Mucosa of descending colon (tissue), 3 donors: Measurements from ENCODE around the gene LHX8. TPM values are rescaled to one million over a fixed set of nuclear protein-coding genes. Genes with fewer than 3 reads are reported as not detected.
"Not testable (repeated sequence)": the region's sequence is repeated elsewhere in the genome, so short reads cannot be mapped to it uniquely, and the experiment has no call there.

Source experiments
- ATAC-seq: fragments of 200-7000 bp; cut with Tn5 transposase; one replicate; pipeline ENCODE4 v1.9.1; 2020; ENCODE audit warnings: mild to moderate bottlenecking, moderate library complexity
- DNase-seq, 3 donors: peaks; one replicate each; pipeline ENCODE4 v3.0.0-alpha.2; 2020
- H3K36me3 ChIP-seq: fragments of 200-600 bp; one replicate; pipeline ENCODE4 v1.8.0; 2021; ENCODE audit warnings: low read depth, mild to moderate bottlenecking
- H3K4me1 ChIP-seq: fragments of 200-600 bp; one replicate; pipeline ENCODE4 v1.8.0; 2021; ENCODE audit warnings: low read depth, mild to moderate bottlenecking
- H3K4me3 ChIP-seq: fragments of 200-600 bp; one replicate; pipeline ENCODE4 v1.8.0; 2021; ENCODE audit warnings: mild to moderate bottlenecking
- H3K9me3 ChIP-seq: fragments of 200-600 bp; one replicate; pipeline ENCODE4 v1.8.0; 2021; ENCODE audit warnings: mild to moderate bottlenecking
- CTCF ChIP-seq: fragments of 200-600 bp; IDR thresholded peaks from one replicate; pipeline ENCODE4 v1.8.0; 2022; ENCODE audit warnings: antibody characterized with exemption, mild to moderate bottlenecking
- intact Hi-C, 2 donors: fragments of 100-400 bp; cut with DNase I in 1 of 2; cut with micrococcal nuclease in 1 of 2; formaldehyde crosslinking; loops; one replicate each; pipeline versions ENCODE4 v1.11.0 to v1.11.1; 2022; cut with DNase I, micrococcal nuclease
- total RNA-seq, 3 donors: library from RNA; stranded (reverse); fragmentation: NEBNext Ultra II Directional in 2 of 3; extraction: Animal tissue kit (Norgen Biotek cat#: 25700) in 2 of 3; gene quantifications; one replicate each; pipeline versions ENCODE4 v1.2.1 to v1.2.4, GENCODE V29; 2021 to 2023
- donor health status: DM: no; HTN: no; CAD: no; lungs with moderate emphysema.
- donor health status: DM: no; HTN: no; CAD: no.
- donor health status: DM: no; HTN: yes; CAD: no.

Gene LHX8
- total RNA-seq, 3 donors from 2014 or later, result not detected

GRCh38 chr1:75099581-75099980, 34.6 kb upstream of the LHX8 start:
- no peaks in the 10 kb centered on the region for H3K9me3 ChIP-seq
- no peaks in the 10 kb centered on the region for H3K36me3 ChIP-seq
- DNase-seq (no peak), ATAC-seq (no peak)
- intact Hi-C loops, result no loop called here
- TF ChIP-seq CTCF, result no peak
- H3K4me1 ChIP-seq, result no peaks in the 10 kb centered on the region
- H3K4me3 ChIP-seq, result no peak overlapping the region

GRCh38 chr1:75100481-75101092, 33.6 kb upstream of the LHX8 start:
- Histone ChIP-seq H3K4me1 (no peaks in the 10 kb centered on the region), H3K4me3 (no peak overlapping the region), H3K9me3 (no peaks in the 10 kb centered on the region), H3K36me3 (no peaks in the 10 kb centered on the region)
- TF ChIP-seq CTCF, result no peak
- ATAC-seq (no peak), DNase-seq (no peak)
- intact Hi-C loops, result no loop called here

GRCh38 chr1:75112362-75112951, 21.7 kb upstream of the LHX8 start:
- H3K4me1 ChIP-seq, DNase-seq, H3K9me3 ChIP-seq, intact Hi-C loops, H3K4me3 ChIP-seq, H3K36me3 ChIP-seq, ATAC-seq: not testable (repeated sequence)

GRCh38 chr1:75115654-75116053, 18.5 kb upstream of the LHX8 start:
- DNase-seq (no peak), ATAC-seq (no peak)
- no peaks in the 10 kb centered on the region for H3K4me1 ChIP-seq
- intact Hi-C loops, result no loop called here
- H3K4me3 ChIP-seq, result no peak overlapping the region
- H3K9me3 ChIP-seq, result no peaks in the 10 kb centered on the region
- H3K36me3 ChIP-seq, result no peaks in the 10 kb centered on the region
- no peak for TF ChIP-seq CTCF

- no peak for ATAC-seq
- H3K4me3 ChIP-seq, result no peak overlapping the region
- no peaks in the 10 kb centered on the region for H3K36me3 ChIP-seq
- TF ChIP-seq CTCF, result no peak
- no peaks in the 10 kb centered on the region for H3K4me1 ChIP-seq
- H3K9me3 ChIP-seq, result no peaks in the 10 kb centered on the region
- no peak for DNase-seq
- intact Hi-C loops, result no loop called here
Observed at GRCh38 chr1:75123756-75124155, 10.4 kb upstream of the LHX8 start.

- ATAC-seq, result no peak
- Histone ChIP-seq H3K36me3 (no peaks in the 10 kb centered on the region), H3K4me3 (no peak overlapping the region), H3K9me3 (no peaks in the 10 kb centered on the region), H3K4me1 (no peaks in the 10 kb centered on the region)
- no peak for TF ChIP-seq CTCF
- intact Hi-C loops, result no loop called here
- peak in 1 of 3 donors; percentile 26 for DNase-seq
Observed at GRCh38 chr1:75124510-75124909, 9.7 kb upstream of the LHX8 start.
